ENCODE data around the gene DHX40.

- TF ChIP-seq, protein P1, sequence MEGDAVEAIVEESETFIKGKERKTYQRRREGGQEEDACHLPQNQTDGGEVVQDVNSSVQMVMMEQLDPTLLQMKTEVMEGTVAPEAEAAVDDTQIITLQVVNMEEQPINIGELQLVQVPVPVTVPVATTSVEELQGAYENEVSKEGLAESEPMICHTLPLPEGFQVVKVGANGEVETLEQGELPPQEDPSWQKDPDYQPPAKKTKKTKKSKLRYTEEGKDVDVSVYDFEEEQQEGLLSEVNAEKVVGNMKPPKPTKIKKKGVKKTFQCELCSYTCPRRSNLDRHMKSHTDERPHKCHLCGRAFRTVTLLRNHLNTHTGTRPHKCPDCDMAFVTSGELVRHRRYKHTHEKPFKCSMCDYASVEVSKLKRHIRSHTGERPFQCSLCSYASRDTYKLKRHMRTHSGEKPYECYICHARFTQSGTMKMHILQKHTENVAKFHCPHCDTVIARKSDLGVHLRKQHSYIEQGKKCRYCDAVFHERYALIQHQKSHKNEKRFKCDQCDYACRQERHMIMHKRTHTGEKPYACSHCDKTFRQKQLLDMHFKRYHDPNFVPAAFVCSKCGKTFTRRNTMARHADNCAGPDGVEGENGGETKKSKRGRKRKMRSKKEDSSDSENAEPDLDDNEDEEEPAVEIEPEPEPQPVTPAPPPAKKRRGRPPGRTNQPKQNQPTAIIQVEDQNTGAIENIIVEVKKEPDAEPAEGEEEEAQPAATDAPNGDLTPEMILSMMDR (IDR thresholded peaks at IDR 0.05; ENCODE audit: control extremely low read depth in 1 of 3, insufficient read depth in 1 of 3, low read depth in 1 of 3, low read length in 3 of 3) = no peak
- TF ChIP-seq POLR2A (IDR thresholded peaks at IDR 0.05; ENCODE audit: control extremely low read depth in 1 of 2, low read depth in 2 of 2, low read length in 2 of 2) = no peak
- no peak for TF ChIP-seq CTBP2 (IDR thresholded peaks at IDR 0.05; ENCODE audit: borderline replicate concordance, insufficient read depth, insufficient read length, low read length)
- TF ChIP-seq POLR2AphosphoS5 (IDR thresholded peaks at IDR 0.05; ENCODE audit: low read depth, low read length) = no peak
- TF ChIP-seq CHD2 (IDR thresholded peaks at IDR 0.05; ENCODE audit: low read length) = no peak
- TF ChIP-seq GABPA (IDR thresholded peaks at IDR 0.05; ENCODE audit: borderline replicate concordance, insufficient read depth, low read length) = no peak
- no peak for TF ChIP-seq SP2 (IDR thresholded peaks at IDR 0.05; ENCODE audit: low read length)
Observed at GRCh38 chr17:59634632-59635541, 69.5 kb downstream of the DHX40 start.
